Smooth muscle cell of the umbilical artery (primary cell): Measurements from ENCODE around the gene SPEG. TPM values are rescaled to one million over a fixed set of nuclear protein-coding genes. Genes with fewer than 3 reads are reported as not detected.

Source experiments
- total RNA-seq: library from RNA; depleted of rRNA; stranded (reverse); fragments of >200 nt; gene quantifications from 2 replicates; pipeline ENCODE4 v1.2.3, GENCODE V29; 2014

SPEG gene
- total RNA-seq = 36.2 and 61.6 TPM in 2 replicates

GRCh38 chr2:219434718-219435525, at the start of gene SPEG:
SPEG (plus strand) TSS chr2:219434843; CDS start chr2:219434978, 135 bp downstream.

GRCh38 chr2:219387306-219388120, 47.1 kb upstream of the SPEG start, which contains the start of gene DNPEP:
DNPEP (minus strand) TSS chr2:219387912; CDS start chr2:219387794, 118 bp downstream.

GRCh38 chr2:219418155-219419011, 16.3 kb upstream of the SPEG start, which contains the start of gene DES:
DES (plus strand) TSS chr2:219418377; CDS start chr2:219418463, 86 bp downstream.

GRCh38 chr2:219498280-219499057, 63.8 kb downstream of the SPEG start, which contains the start of gene GMPPA:
GMPPA (plus strand) TSS chr2:219498891; CDS start chr2:219499976, 1,085 bp downstream.

GRCh38 chr2:219514196-219514761, 79.6 kb downstream of the SPEG start, which contains the start of gene ASIC4:
ASIC4 (plus strand) TSS chr2:219514482; CDS start chr2:219514725, 243 bp downstream.

DNA sequence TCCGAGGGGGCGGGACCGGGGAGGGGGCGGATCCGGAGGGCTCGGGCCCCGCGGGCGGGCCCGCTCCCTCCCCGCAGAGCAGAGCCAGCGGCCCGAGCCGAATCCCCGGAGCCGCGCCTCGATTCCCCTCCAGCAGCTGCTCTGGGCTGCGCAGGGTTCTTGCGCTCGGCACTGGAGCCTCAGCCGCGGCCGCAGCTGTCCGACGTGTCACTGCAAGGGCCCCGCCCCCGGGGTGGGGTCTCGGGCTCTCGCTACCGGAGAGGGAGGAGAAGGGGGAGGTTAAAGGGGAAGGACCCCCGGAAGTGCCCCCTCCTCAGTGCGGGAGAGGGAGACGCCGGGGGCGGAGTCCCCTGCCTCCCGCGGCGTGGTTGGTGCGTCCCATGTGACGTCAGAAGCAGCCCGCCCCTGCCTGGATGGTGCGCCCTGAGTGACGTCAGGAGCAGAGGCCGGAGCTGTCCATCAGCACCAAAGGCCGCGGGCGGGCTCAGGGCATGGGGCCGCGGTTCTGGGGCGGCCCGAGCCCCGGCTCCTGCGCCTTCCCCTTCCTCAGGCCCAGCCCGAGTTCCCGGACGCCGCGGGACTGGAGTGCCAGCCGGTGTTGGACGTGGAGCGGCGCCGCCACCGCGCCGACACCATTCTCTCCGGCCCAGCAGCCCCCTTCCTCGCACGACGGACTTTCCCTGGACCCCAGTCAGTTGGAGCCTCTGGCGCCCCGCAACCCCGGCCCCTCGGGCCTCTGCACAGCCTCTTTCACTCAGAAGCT, 109.1 kb downstream of the SPEG start, which contains the start of the genes CHPF and TMEM198:
TSS of gene CHPF (minus strand) at position 214 of the 763 bp plus-strand sequence. CDS start 271 bp downstream, outside the sequence.
TSS of gene TMEM198 (plus strand) at position 433 of the 763 bp plus-strand sequence. CDS start 700 bp downstream, outside the sequence.

Other genes with a start within 250 kb of the SPEG start
- gene ZFAND2B, start 228.1 kb upstream of the SPEG start, total RNA-seq = 11.0 and 16.0 TPM in 2 replicates
- gene ABCB6, start 215.9 kb upstream of the SPEG start, total RNA-seq = 28.1 and 52.0 TPM in 2 replicates
- 31.8 and 40.6 TPM in 2 replicates for gene ATG9A, start 205.2 kb upstream of the SPEG start, total RNA-seq
- 35.3 and 38.6 TPM in 2 replicates for gene ANKZF1, start 205.0 kb upstream of the SPEG start, total RNA-seq
- 10.0 and 13.7 TPM in 2 replicates for gene GLB1L, start 189.4 kb upstream of the SPEG start, total RNA-seq
- gene STK16, start 189.4 kb upstream of the SPEG start, total RNA-seq = 37.2 and 42.2 TPM in 2 replicates
- not detected in 2 replicates for gene TUBA4B, start 181.6 kb upstream of the SPEG start, total RNA-seq
- 6.5 and 6.6 TPM in 2 replicates for gene TUBA4A, start 180.9 kb upstream of the SPEG start, total RNA-seq
- 37.7 and 59.8 TPM in 2 replicates for gene DNAJB2, start 155.5 kb upstream of the SPEG start, total RNA-seq
- 66.2 and 67.6 TPM in 2 replicates for gene PTPRN, start 125.4 kb upstream of the SPEG start, total RNA-seq
- not detected in 2 replicates for gene RESP18, start 102.1 kb upstream of the SPEG start, total RNA-seq
- 52.6 and 57.3 TPM in 2 replicates for gene DNPEP, start 46.9 kb upstream of the SPEG start, total RNA-seq
- gene DES, start 16.5 kb upstream of the SPEG start, total RNA-seq = 5.3 and 6.1 TPM in 2 replicates
- gene GMPPA, start 64.0 kb downstream of the SPEG start, total RNA-seq = 52.9 and 67.4 TPM in 2 replicates
- under 0.01 and 0.09 TPM in 2 replicates for gene ASIC4, start 79.6 kb downstream of the SPEG start, total RNA-seq
- gene CHPF, start 109.0 kb downstream of the SPEG start, total RNA-seq = 519 and 687 TPM in 2 replicates
- gene TMEM198, start 109.2 kb downstream of the SPEG start, total RNA-seq = 0.88 and 1.2 TPM in 2 replicates
- 43.1 and 51.8 TPM in 2 replicates for gene OBSL1, start 136.7 kb downstream of the SPEG start, total RNA-seq
- 0.55 TPM in 1 of 2 replicates, not detected in the other for gene INHA, start 137.5 kb downstream of the SPEG start, total RNA-seq
- 13.1 and 15.6 TPM in 2 replicates for gene STK11IP, start 163.0 kb downstream of the SPEG start, total RNA-seq
- gene SLC4A3, start 192.8 kb downstream of the SPEG start, total RNA-seq = 2.7 and 6.6 TPM in 2 replicates